Measurements from ENCODE around the gene SPOCK1. TPM values are rescaled to one million over a fixed set of nuclear protein-coding genes. Genes with fewer than 3 reads are reported as not detected.

The SPOCK1 gene
- total and polyA plus RNA-seq, 2 donors (not counting 3 experiments of a cell fraction or from before 2014, with no cell fraction given), result 144 to 280 TPM

GRCh38 chr5:137502632-137503031 is 3.5 kb upstream of the SPOCK1 start:
- TF ChIP-seq FOS (IDR thresholded peaks at IDR 0.05; ENCODE audit: borderline replicate concordance, insufficient read depth, low read length), result no peak
- TF ChIP-seq EZH2 (IDR thresholded peaks at IDR 0.05; ENCODE audit: borderline replicate concordance, low read depth, low read length, severe bottlenecking), result no peak
- TF ChIP-seq MAX (IDR thresholded peaks at IDR 0.05; ENCODE audit: insufficient read depth, insufficient read length), result no peak
- no peak for TF ChIP-seq POLR2A (IDR thresholded peaks at IDR 0.05; ENCODE audit: low read depth, low read length)
- no peak for TF ChIP-seq JUN (IDR thresholded peaks at IDR 0.05; ENCODE audit: borderline replicate concordance, insufficient read depth, insufficient read length, low read depth)
- no peak for TF ChIP-seq CTCF (IDR thresholded peaks at IDR 0.05; ENCODE audit: extremely low read depth in 1 of 2, insufficient read depth in 1 of 2, low read depth in 1 of 2, low read length in 2 of 2)
- TF ChIP-seq MYC (IDR thresholded peaks at IDR 0.05; ENCODE audit: low read depth, low read length), result no peak
- TF ChIP-seq GATA2 (IDR thresholded peaks at IDR 0.05; ENCODE audit: insufficient read depth, insufficient read length, low read depth, low read length), result no peak
- no TSS peak for BruUV-seq (replicated peaks)
- Histone ChIP-seq H3K4me2 (ENCODE audit: insufficient read depth, low read length) (no peak overlapping the region), H3K9ac (replicated peaks; ENCODE audit: extremely low read depth, insufficient read depth, low read length) (no peak overlapping the region), H4K20me1 (replicated peaks; ENCODE audit: control insufficient read depth, extremely low read depth, insufficient read depth, low read length) (no peaks in the 10 kb centered on the region), H3K9me3 (replicated peaks; ENCODE audit: control insufficient read depth, insufficient read depth, low read length) (no peaks in the 10 kb centered on the region), H3K27me3 (ENCODE audit: control insufficient read depth in 2 of 2, insufficient read depth in 2 of 2, low read length in 2 of 2) (peaks cover 16 to 18% of the 10 kb centered on the region in 2 experiments), H3K9me1 (replicated peaks; ENCODE audit: control insufficient read depth, extremely low read depth, insufficient read depth, low read length) (no peaks in the 10 kb centered on the region), H3K79me2 (ENCODE audit: control insufficient read depth, insufficient read depth, low read length) (peaks cover 14% of the 10 kb centered on the region), H3K4me1 (ENCODE audit: control insufficient read depth, extremely low read depth, insufficient read depth, low read length) (peaks cover 5% of the 10 kb centered on the region), H3K4me3 (replicated peaks in 1 of 3; ENCODE audit: insufficient read depth in 1 of 3, low read depth in 1 of 3, low read length in 3 of 3) (no peak overlapping the region), H3K36me3 (ENCODE audit: control insufficient read depth in 2 of 2, extremely low read depth in 1 of 2, insufficient read depth in 2 of 2, low read length in 2 of 2) (no peaks in the 10 kb centered on the region), H2AFZ (ENCODE audit: low read depth, low read length) (no peak overlapping the region), H3K27ac (ENCODE audit: insufficient read depth, low read depth, low read length) (no peak overlapping the region)
- DNase-seq (ENCODE audit: low read depth, low spot score) (no peak), FAIRE-seq (no peak)
- intact Hi-C loops (cut with micrococcal nuclease) (no loop called here), dilution Hi-C loops (cut with MboI; ENCODE audit: extremely low pct_ligation_motif_present, low sequenced_read_pairs) (no loop called here)
- ChIA-PET CTCF (interaction anchor here (1.2 kb wide), 1 partner anchor 182 kb away, joined by 12 read pairs; no protein-coding TSS in a partner anchor), POLR2A (no interaction called here)

Measured in endothelial cell of umbilical vein (primary cell).